Upper lobe of left lung (tissue), 4 donors: ENCODE measurements around the gene FNDC11.

ENCODE experiments used
- EP300 ChIP-seq, 4 donors: sonication (generic); formaldehyde crosslinking; IDR thresholded peaks; one replicate each; pipeline ENCODE4 v1.5.1; 2017; ENCODE audit warnings: antibody characterized with exemption in 4 of 4, control low read depth in 2 of 4
- POLR2A ChIP-seq, 4 donors: fragments of 450-650 bp; IDR thresholded peaks; one replicate each; pipeline ENCODE4 v1.5.1; 2016 to 2017; ENCODE audit warnings: antibody characterized with exemption in 4 of 4, mild to moderate bottlenecking in 2 of 4
- POLR2AphosphoS5 ChIP-seq, 2 donors: sonication (generic); formaldehyde crosslinking; IDR thresholded peaks; one replicate each; pipeline ENCODE4 v1.5.1; 2017; ENCODE audit warnings: antibody characterized with exemption in 2 of 2
- TF ChIP-seq, protein P1 (sequence below), 6 experiments: fragments of 450-650 bp in 4 of 6; fragments of 200-600 bp in 2 of 6; sonication (generic) in 2 of 6; IDR thresholded peaks; one replicate each; pipeline ENCODE4 v1.5.1; 2016 to 2019; ENCODE audit warnings: antibody characterized with exemption in 6 of 6

DNA sequence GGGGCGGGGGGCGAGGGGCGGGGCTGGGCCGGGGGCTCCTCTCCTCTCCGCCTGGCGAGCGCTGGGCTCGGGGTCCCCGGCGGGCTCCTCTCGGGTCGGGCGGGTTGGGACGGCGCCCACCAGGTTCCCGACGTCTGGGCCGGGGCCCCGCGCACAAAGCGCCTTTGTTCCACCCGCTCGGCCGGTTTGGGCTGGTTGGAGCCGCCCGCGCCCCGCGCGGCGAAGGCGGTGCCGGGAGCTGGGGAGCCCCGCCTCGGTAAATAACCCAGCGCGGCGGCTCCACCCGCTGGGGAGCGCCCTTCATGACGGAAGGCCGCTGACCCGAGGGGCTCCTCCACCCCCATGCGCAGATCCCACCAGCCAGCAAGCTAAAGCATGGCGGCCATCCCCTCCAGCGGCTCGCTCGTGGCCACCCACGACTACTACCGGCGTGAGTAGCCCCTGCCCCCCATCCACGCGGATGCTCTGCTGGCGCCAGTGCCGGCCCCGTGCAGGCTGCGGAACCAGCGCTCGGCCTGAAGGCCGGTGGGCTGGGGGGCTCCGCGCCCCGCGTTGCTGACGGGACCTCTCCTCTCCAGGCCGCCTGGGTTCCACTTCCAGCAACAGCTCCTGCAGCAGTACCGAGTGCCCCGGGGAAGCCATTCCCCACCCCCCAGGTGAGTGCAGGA, 32.9 kb upstream of the FNDC11 start:
- TF ChIP-seq POLR2AphosphoS5 (IDR thresholded peaks at IDR 0.05) (no peak), EP300 (IDR thresholded peaks at IDR 0.05) (no peak), POLR2A (IDR thresholded peaks at IDR 0.05) (no peak)
- TF ChIP-seq, protein P1, sequence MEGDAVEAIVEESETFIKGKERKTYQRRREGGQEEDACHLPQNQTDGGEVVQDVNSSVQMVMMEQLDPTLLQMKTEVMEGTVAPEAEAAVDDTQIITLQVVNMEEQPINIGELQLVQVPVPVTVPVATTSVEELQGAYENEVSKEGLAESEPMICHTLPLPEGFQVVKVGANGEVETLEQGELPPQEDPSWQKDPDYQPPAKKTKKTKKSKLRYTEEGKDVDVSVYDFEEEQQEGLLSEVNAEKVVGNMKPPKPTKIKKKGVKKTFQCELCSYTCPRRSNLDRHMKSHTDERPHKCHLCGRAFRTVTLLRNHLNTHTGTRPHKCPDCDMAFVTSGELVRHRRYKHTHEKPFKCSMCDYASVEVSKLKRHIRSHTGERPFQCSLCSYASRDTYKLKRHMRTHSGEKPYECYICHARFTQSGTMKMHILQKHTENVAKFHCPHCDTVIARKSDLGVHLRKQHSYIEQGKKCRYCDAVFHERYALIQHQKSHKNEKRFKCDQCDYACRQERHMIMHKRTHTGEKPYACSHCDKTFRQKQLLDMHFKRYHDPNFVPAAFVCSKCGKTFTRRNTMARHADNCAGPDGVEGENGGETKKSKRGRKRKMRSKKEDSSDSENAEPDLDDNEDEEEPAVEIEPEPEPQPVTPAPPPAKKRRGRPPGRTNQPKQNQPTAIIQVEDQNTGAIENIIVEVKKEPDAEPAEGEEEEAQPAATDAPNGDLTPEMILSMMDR (IDR thresholded peaks at IDR 0.05), result peak in 1 of 6 experiments; percentile 13
